CD14-positive monocyte (primary cell): ENCODE data around the gene KIF25. TPM values are rescaled to one million over a fixed set of nuclear protein-coding genes. Genes with fewer than 3 reads are reported as not detected.

Source experiments
- DNase-seq, 3 donors: peaks; one replicate each; pipeline ENCODE4 v3.0.0-alpha.2; 2011 to 2022
- H2AFZ ChIP-seq: 2 replicates; pipeline ENCODE4 v1.6.0; 2012; ENCODE audit warnings: mild to moderate bottlenecking, low read depth, low read length, inconsistent platforms; ENCODE audit not compliant: insufficient read depth, poor library complexity, severe bottlenecking
- H3K27ac ChIP-seq, 2 donors: 1 replicate in 1 of 2; 2 replicates in 1 of 2; pipeline ENCODE4 v1.5.1; 2012 to 2013; ENCODE audit warnings: low read length in 2 of 2, control low read depth in 1 of 2, inconsistent platforms in 1 of 2, low read depth in 1 of 2, mild to moderate bottlenecking in 1 of 2
- H3K27me3 ChIP-seq, 2 donors: one replicate each; pipeline versions ENCODE4 v1.6.0 to v1.6.1; 2011 to 2013; ENCODE audit warnings: low read length in 2 of 2; ENCODE audit not compliant: control insufficient read depth in 2 of 2, insufficient read depth in 2 of 2
- H3K36me3 ChIP-seq, 2 donors: replicated peaks in 1 of 2; 1 replicate in 1 of 2; 2 replicates in 1 of 2; pipeline versions ENCODE4 v1.5.1 to v1.6.1; 2012 to 2013; ENCODE audit warnings: low read length in 2 of 2, control low read depth in 1 of 2, inconsistent platforms in 1 of 2, mild to moderate bottlenecking in 1 of 2; ENCODE audit not compliant: insufficient read depth in 2 of 2, control insufficient read depth in 1 of 2
- H3K4me1 ChIP-seq, 2 donors: 1 replicate in 1 of 2; 2 replicates in 1 of 2; pipeline versions ENCODE4 v1.5.1 to v1.6.1; 2012 to 2013; ENCODE audit warnings: low read length in 2 of 2, control low read depth in 1 of 2, inconsistent platforms in 1 of 2, mild to moderate bottlenecking in 1 of 2, moderate library complexity in 1 of 2; ENCODE audit not compliant: insufficient read depth in 2 of 2, control insufficient read depth in 1 of 2
- H3K4me2 ChIP-seq: replicated peaks from 2 replicates; pipeline ENCODE3; 2012; ENCODE audit warnings: low read length, moderate library complexity, mild to moderate bottlenecking; ENCODE audit not compliant: poor library complexity, severe bottlenecking; ENCODE audit errors: extremely low read depth
- H3K4me3 ChIP-seq, 3 experiments: fragments of 200-600 bp in 1 of 3; sonication (generic) in 1 of 3; replicated peaks in 1 of 3; 1 replicate in 2 of 3; 2 replicates in 1 of 3; pipeline ENCODE4 v1.5.1; 2011 to 2013; ENCODE audit warnings: low read length in 3 of 3, mild to moderate bottlenecking in 3 of 3, control low read depth in 2 of 3, low read depth in 2 of 3, inconsistent platforms in 1 of 3, moderate library complexity in 1 of 3
- H3K79me2 ChIP-seq: 2 replicates; pipeline ENCODE4 v1.6.0; 2012; ENCODE audit warnings: mild to moderate bottlenecking, control low read depth, inconsistent platforms, low read length, moderate library complexity; ENCODE audit not compliant: insufficient read depth
- H3K9ac ChIP-seq: 2 replicates; pipeline ENCODE4 v1.6.0; 2017; ENCODE audit warnings: low read length, mild to moderate bottlenecking; ENCODE audit not compliant: insufficient read depth, poor library complexity, severe bottlenecking
- H3K9me3 ChIP-seq, 2 donors: replicated peaks in 1 of 2; 1 replicate in 1 of 2; 2 replicates in 1 of 2; pipeline versions ENCODE4 v1.5.1 to v1.6.1; 2012 to 2013; ENCODE audit warnings: low read length in 2 of 2, control low read depth in 1 of 2; ENCODE audit not compliant: control insufficient read depth in 1 of 2, insufficient read depth in 1 of 2
- H4K20me1 ChIP-seq: 2 replicates; pipeline ENCODE4 v1.6.0; 2012; ENCODE audit warnings: mild to moderate bottlenecking, low read length, control low read depth, moderate library complexity; ENCODE audit not compliant: insufficient read depth
- H3K27ac Mint-ChIP-seq, 7 donors: one replicate each; pipeline ENCODE4 v1.8.0; 2020; ENCODE audit warnings: mild to moderate bottlenecking in 7 of 7, mixed read lengths in 7 of 7, moderate library complexity in 6 of 7, inconsistent platforms in 2 of 7
- H3K27me3 Mint-ChIP-seq, 3 donors: one replicate each; pipeline ENCODE4 v1.8.0; 2021 to 2022; ENCODE audit warnings: low read depth in 3 of 3, mild to moderate bottlenecking in 3 of 3, mixed read lengths in 3 of 3, moderate library complexity in 3 of 3, inconsistent platforms in 1 of 3
- H3K36me3 Mint-ChIP-seq, 2 donors: one replicate each; pipeline ENCODE4 v1.8.0; 2020; ENCODE audit warnings: mixed read lengths in 2 of 2, inconsistent platforms in 1 of 2, mild to moderate bottlenecking in 1 of 2
- H3K4me1 Mint-ChIP-seq: one replicate; pipeline ENCODE4 v1.8.0; 2020; ENCODE audit warnings: mild to moderate bottlenecking, mixed read lengths
- H3K4me3 Mint-ChIP-seq, 2 donors: one replicate each; pipeline ENCODE4 v1.8.0; 2020; ENCODE audit warnings: mild to moderate bottlenecking in 2 of 2, mixed read lengths in 2 of 2, moderate library complexity in 1 of 2
- H3K9me3 Mint-ChIP-seq, 7 donors: one replicate each; pipeline ENCODE4 v1.8.0; 2020 to 2022; ENCODE audit warnings: mixed read lengths in 7 of 7, mild to moderate bottlenecking in 6 of 7, moderate library complexity in 6 of 7, inconsistent platforms in 2 of 7
- CTCF ChIP-seq: fragments of 200-600 bp; IDR thresholded peaks from one replicate; pipeline ENCODE4 v1.8.0; 2022; ENCODE audit warnings: antibody characterized with exemption, mild to moderate bottlenecking
- WGBS: methylation state at CpG from one replicate; pipeline ENCODE4 v1.1.5; 2013; ENCODE audit warnings: missing lambda C conversion rate; ENCODE audit not compliant: insufficient coverage; 5-methylcytosine and 5-hydroxymethylcytosine counted together
- intact Hi-C, 2 donors: fragments of 100-400 bp; cut with micrococcal nuclease; formaldehyde crosslinking; loops; one replicate each; pipeline versions ENCODE4 v1.15.0 to v1.15.1; 2023
- polyA plus RNA-seq, 3 donors: library from polyadenylated mRNA; depleted of rRNA in 1 of 3; unstranded in 2 of 3; stranded (reverse) in 1 of 3; fragments of 300-500 nt in 2 of 3; fragments of >200 nt in 1 of 3; fragmentation: Illumina TruSeq in 2 of 3; gene quantifications; 1 replicate in 2 of 3; 2 replicates in 1 of 3; pipeline ENCODE4 v1.2.3, GENCODE V29; 2012 to 2021

KIF25 gene
- polyA plus RNA-seq, 3 donors: not detected

- Mint-ChIP-seq H3K4me1 (no peaks in the 10 kb centered on the region), H3K36me3 (no peaks in the 10 kb centered on the region), H3K4me3 (no peak overlapping the region), H3K27me3 (peaks cover 2 to 7% (median 2%) of the 10 kb centered on the region in 3 donors), H3K9me3 (peaks cover 0 to 11% (median 3%) of the 10 kb centered on the region in 7 donors), H3K27ac (no peak overlapping the region)
- no peak overlapping the region for H3K27ac ChIP-seq
- H3K36me3 ChIP-seq: no peaks in the 10 kb centered on the region
- H3K79me2 ChIP-seq: no peaks in the 10 kb centered on the region
- H4K20me1 ChIP-seq: no peaks in the 10 kb centered on the region
- no peaks in the 10 kb centered on the region for H3K4me1 ChIP-seq
- H3K4me3 ChIP-seq: no peak overlapping the region
- intact Hi-C loops: no loop called here
- peaks cover 0 to 10% of the 10 kb centered on the region in 2 donors for H3K9me3 ChIP-seq
- WGBS: 87% methylated on average over 11 of the region's 12 CpGs
- no peak overlapping the region for H3K4me2 ChIP-seq
- no peak for DNase-seq
- H3K9ac ChIP-seq: no peak overlapping the region
- H2AFZ ChIP-seq: no peak overlapping the region
- no peaks in the 10 kb centered on the region for H3K27me3 ChIP-seq
- no peak for TF ChIP-seq CTCF
These were observed 95.6 kb downstream of the KIF25 start for GRCh38 chr6:168093071-168093505.

- H3K27ac Mint-ChIP-seq: no peak overlapping the region
- no peaks in the 10 kb centered on the region for H3K36me3 ChIP-seq
- H2AFZ ChIP-seq: no peak overlapping the region
- DNase-seq: no peak
- intact Hi-C loops: no loop called here
- no peaks in the 10 kb centered on the region for H3K4me1 ChIP-seq
- no peaks in the 10 kb centered on the region for H3K36me3 Mint-ChIP-seq
- no peak overlapping the region for H3K4me2 ChIP-seq
- no peaks in the 10 kb centered on the region for H3K79me2 ChIP-seq
- H3K9me3 Mint-ChIP-seq: peaks cover 0 to 11% (median 3%) of the 10 kb centered on the region in 7 donors
- no peaks in the 10 kb centered on the region for H3K27me3 ChIP-seq
- no peaks in the 10 kb centered on the region for H4K20me1 ChIP-seq
- no peak overlapping the region for H3K9ac ChIP-seq
- H3K27ac ChIP-seq: no peak overlapping the region
- no peak overlapping the region for H3K4me3 Mint-ChIP-seq
- WGBS: 89% methylated on average over 9 of the region's 11 CpGs
- no peak overlapping the region for H3K4me3 ChIP-seq
- no peaks in the 10 kb centered on the region for H3K4me1 Mint-ChIP-seq
- H3K27me3 Mint-ChIP-seq: peaks cover 2 to 7% (median 2%) of the 10 kb centered on the region in 3 donors
- peaks cover 0 to 10% of the 10 kb centered on the region in 2 donors for H3K9me3 ChIP-seq
- TF ChIP-seq CTCF: no peak
These were observed 96.2 kb downstream of the KIF25 start for GRCh38 chr6:168093634-168094033.

Other genes starting within 250 kb of the KIF25 start
- 1 to 10 TPM in 1 of 3 donors, under 1 TPM in 1, not detected in 1; 0.03 to 1.5 TPM for gene AFDN, start 170.8 kb upstream of the KIF25 start, polyA plus RNA-seq
- not detected for gene FRMD1, start 81.5 kb downstream of the KIF25 start, polyA plus RNA-seq